HG03175 (cell line): Measurements from ENCODE around the gene ISCA2.
"Not testable (repeated sequence)": the region's sequence is repeated elsewhere in the genome, so short reads cannot be mapped to it uniquely, and the experiment has no call there.

Experiments
- ATAC-seq: cut with Tn5 transposase; IDR thresholded peaks from one replicate; pipeline ENCODE4 v1.9.1; 2021; ENCODE audit warnings: mild to moderate bottlenecking, moderate library complexity; ENCODE audit not compliant: unreplicated experiment

ISCA2 gene

GRCh38 chr14:74493343-74494261, at the start of gene ISCA2:
TSS of gene ISCA2 (plus strand) at chr14:74493765. CDS start at chr14:74493775, 10 bp downstream.
- peak; percentile 91 for ATAC-seq

- ATAC-seq = no peak
Measured at GRCh38 chr14:74444866-74445265, 48.7 kb upstream of the ISCA2 start.

GRCh38 chr14:74454397-74454796, 39.2 kb upstream of the ISCA2 start:
- not testable (repeated sequence) for ATAC-seq

- ATAC-seq = no peak
Measured at GRCh38 chr14:74456684-74457564, 36.6 kb upstream of the ISCA2 start.

GRCh38 chr14:74457565-74457895, 36.0 kb upstream of the ISCA2 start:
- ATAC-seq = no peak

- ATAC-seq = no peak
Measured at GRCh38 chr14:74459289-74459946, 34.1 kb upstream of the ISCA2 start.

GRCh38 chr14:74459976-74460375, 33.6 kb upstream of the ISCA2 start:
- no peak for ATAC-seq

GRCh38 chr14:74462993-74463392, 30.6 kb upstream of the ISCA2 start:
- ATAC-seq = no peak

- ATAC-seq = no peak
Measured at GRCh38 chr14:74463697-74464096, 29.9 kb upstream of the ISCA2 start.

GRCh38 chr14:74464785-74465184, 28.8 kb upstream of the ISCA2 start:
- no peak for ATAC-seq

- ATAC-seq = no peak
Measured at GRCh38 chr14:74465335-74465734, 28.2 kb upstream of the ISCA2 start.

- ATAC-seq = no peak
Measured at GRCh38 chr14:74468513-74468912, 25.1 kb upstream of the ISCA2 start.

GRCh38 chr14:74469548-74470518, 23.7 kb upstream of the ISCA2 start:
- ATAC-seq = no peak

- ATAC-seq = no peak
Measured at GRCh38 chr14:74472601-74473000, 21.0 kb upstream of the ISCA2 start.

GRCh38 chr14:74474376-74474775, 19.2 kb upstream of the ISCA2 start:
- ATAC-seq = no peak

- no peak for ATAC-seq
Measured at GRCh38 chr14:74475678-74476077, 17.9 kb upstream of the ISCA2 start.

GRCh38 chr14:74476107-74476506, 17.5 kb upstream of the ISCA2 start:
- ATAC-seq = no peak

GRCh38 chr14:74476607-74477006, 17.0 kb upstream of the ISCA2 start:
- no peak for ATAC-seq

- ATAC-seq = no peak
Measured at GRCh38 chr14:74478996-74479635, 14.4 kb upstream of the ISCA2 start.

GRCh38 chr14:74480046-74480445, 13.5 kb upstream of the ISCA2 start:
- ATAC-seq = no peak
